NCI-H748 (cell line): ENCODE measurements around the gene PYGO1.

Source experiments
- DNase-seq: peaks from one replicate; lab custom pipeline; 2025; ENCODE audit not compliant: unreplicated experiment; lab: John Stamatoyannopoulos, UW

PYGO1 gene

GRCh38 chr15:55573224-55573623 is 14.9 kb downstream of the PYGO1 start:
- no peak for DNase-seq

- DNase-seq: no peak
Measured at GRCh38 chr15:55564347-55565145, 23.6 kb downstream of the PYGO1 start.

GRCh38 chr15:55562601-55563000 is 25.5 kb downstream of the PYGO1 start:
- DNase-seq: no peak

DNA sequence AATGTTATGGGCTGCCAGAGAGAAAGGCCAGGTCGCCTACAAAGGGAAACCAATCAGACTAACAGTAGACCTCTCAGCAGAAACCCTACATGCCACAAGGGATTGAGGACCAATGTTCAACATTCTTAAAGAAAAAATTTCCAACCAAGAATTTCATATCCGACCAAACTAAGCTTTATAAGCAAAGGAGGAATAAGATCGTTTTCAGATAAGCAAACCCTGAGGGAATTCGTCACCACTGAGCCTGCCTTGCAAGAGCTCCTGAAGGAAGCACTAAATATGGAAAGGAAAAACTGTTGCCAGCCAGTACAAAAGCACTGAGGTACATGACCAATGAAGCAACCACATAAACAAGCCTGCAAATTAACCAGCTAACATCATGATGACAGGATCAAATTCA is 33.1 kb downstream of the PYGO1 start:
- no peak for DNase-seq

DNA sequence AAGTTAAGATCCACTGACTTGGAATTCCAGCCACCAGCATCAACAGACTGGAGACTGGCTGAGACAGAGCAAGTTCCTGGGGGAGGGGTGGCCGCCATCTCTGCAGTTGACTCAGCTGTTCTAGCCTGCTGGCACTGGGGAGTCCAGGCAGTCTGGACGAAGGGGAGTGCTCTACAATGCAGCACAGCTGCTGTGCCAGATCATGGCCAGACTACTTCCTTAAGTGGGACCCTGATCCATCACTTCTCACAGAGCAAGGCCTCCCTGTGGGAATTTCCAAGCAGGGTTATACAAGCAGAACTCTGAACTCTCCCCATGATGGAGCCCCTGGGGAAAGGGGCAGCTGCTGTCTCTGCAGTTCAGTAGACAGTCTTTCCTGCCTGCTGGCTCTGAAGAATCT is 35.2 kb downstream of the PYGO1 start:
- DNase-seq: no peak

DNA sequence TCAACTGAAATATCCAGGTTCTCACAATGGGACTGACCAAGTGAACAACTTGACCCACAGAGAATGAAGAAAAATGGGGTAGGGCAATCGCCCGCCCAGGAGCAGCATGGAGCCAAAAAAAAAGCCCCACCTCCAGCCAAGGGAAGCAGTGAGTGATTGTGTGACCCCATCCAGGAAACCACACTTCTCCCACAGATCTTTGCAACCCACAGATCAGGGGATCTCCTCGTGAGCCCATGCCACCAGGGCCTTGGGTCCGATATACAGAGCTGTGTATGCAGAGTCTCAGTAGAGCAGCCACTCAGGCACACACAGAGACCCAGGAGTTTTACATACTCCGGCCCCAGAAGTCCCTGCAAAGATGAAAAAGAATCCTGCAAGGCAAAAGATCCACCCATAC is 35.7 kb downstream of the PYGO1 start:
- DNase-seq: no peak

- no peak for DNase-seq
Measured at GRCh38 chr15:55549305-55549704, 38.8 kb downstream of the PYGO1 start.

DNA sequence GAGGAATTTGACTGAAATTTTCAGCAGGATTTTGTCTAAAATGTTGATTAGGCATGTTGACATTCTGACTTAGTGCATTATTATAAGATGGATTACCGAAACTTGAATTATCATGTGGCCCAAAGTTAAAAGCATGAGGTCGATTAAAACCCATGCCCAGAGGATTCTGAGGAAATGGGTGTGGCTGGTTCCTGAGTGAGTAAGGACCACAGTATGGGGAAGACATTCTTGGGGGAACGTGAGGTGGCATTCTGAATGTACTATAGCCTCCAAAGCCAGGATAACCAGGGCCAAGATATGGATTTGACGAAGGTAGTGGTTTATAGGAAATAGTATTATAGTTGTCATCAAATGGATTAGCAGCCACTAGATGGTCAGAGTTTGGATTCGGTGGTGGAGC is 41.4 kb downstream of the PYGO1 start:
- no peak for DNase-seq

DNA sequence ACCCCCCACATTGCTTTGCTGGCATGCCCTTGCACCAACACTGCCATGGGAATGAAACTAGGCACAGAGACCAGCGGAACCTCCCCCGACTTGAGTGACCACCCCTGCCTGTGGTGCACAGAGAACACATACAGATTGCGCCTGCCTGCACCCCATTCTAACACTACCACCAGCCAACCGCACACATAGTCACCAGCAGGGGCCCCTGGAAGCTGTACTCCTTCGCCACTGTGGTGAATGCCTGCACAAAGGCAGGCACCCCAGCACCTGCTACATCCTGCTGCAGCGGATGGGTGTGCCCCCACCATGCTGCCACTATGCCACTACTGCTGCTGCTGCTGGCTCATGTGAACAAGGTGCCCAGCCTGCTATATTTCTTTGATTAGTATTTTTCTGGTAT is 52.7 kb downstream of the PYGO1 start:
- DNase-seq: no peak

DNA sequence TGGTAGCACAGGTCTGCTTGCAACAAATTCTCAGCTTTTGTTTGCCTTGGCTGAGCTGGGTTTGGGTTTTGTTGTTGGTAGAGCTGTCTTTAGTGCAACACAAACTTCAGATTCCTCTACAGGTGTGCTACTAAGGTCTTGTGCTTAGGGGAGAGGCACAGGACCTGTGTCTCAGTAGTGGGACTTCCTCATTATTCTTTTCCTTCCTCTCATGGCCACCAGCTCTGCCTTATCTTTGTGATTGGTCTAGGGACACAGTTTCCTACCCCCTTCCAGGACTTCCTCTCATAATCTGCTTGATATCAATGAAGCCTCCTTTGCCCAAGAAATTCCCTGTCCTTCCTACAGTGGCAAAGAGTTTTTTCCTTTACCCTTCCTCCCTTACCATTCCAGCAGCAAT is 55.2 kb downstream of the PYGO1 start:
- DNase-seq: no peak

GRCh38 chr15:55530861-55531313 is 57.3 kb downstream of the PYGO1 start:
- DNase-seq: no peak

DNA sequence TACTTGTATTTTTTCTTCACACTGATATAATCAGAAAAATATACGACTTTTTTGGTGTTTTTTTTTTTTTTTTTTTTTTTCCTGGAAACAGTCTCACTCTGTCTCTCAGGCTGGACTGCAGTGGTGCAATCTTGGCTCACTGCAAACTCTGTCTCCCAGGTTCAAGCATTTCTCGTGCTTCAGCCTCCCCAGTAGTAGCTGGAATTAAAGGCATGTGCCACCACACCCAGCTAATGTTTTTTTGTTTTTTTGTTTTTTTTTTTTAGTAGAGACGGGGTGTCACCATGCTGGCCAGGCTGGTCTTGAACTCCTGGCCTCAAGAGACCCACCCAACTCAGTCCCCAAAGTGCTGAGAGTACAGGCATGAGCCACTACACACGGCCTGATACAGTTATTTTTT is 59.3 kb downstream of the PYGO1 start:
- no peak for DNase-seq

DNA sequence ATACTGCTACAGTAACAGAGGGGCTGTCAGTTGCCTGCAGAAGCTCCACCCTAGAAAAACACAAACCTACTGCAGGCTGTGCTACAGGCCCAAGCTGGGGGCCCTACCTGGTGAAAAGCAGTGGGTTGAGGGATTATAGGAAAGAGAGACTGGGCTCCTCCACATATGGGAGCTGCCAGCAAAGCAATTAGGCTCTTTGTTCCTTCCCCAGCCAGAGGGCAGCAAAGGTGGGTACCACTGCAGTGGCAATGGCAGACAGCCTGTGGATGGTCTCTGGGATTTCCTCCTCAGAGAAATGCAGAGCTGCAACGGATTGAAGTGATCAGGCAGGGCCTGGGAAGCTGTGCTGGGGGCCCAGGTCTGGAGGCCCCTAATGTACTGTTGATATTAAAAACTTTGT is 61.0 kb downstream of the PYGO1 start:
- no peak for DNase-seq

- peak; percentile 40 for DNase-seq
Measured at GRCh38 chr15:55526559-55527036, 61.5 kb downstream of the PYGO1 start.

DNA sequence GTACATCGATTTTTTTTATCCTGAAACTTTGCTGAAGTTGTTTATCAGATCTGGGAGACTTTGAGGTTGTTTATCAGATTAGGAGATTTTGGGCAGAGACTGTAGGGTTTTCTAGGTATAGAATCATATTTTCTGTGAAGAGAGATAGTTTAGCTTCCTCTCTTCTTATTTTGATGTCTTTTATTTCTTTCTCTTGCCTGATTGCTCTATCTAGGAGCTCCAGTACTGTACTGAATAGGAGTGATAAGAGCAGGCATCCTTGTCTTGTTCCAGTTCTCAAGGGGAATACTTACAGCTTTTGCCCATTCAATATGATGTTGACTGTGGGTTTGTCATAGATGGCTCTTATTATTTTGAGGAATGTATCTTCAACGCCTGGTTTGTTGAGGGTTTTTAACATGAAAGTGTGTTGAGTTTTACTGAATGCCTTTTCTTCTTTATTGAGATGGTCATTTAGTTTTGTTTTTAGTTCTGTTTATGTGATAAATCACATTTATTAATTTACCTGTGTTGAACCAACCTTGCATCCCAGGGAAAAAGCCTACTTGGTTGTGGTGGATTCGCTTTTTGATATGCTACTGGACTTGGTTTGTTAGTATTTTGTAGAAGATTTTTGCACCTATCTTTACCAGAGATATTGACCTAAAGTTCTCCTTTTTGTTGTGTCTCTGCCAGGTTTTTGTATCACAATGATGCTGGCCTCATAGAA is 65.2 kb downstream of the PYGO1 start:
- DNase-seq: no peak

DNA sequence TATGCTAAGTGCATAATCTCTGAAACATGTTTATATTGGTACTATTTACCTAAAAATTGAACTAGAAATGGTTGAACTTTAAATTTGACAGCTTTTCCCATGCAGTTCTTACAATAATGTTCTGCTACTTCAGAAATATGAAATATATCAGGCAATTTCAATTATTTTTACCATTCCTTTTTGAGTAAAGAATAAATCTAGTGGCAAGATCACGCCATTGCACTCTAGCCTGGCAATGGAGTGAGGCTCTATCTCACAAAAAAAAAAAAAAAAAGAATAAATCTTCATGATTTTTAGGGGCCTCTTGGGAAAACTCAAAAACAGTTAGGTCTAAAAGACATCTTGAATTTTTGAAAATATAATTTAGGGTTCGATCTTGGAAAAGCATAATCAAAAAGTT is 69.5 kb downstream of the PYGO1 start:
- no peak for DNase-seq

DNA sequence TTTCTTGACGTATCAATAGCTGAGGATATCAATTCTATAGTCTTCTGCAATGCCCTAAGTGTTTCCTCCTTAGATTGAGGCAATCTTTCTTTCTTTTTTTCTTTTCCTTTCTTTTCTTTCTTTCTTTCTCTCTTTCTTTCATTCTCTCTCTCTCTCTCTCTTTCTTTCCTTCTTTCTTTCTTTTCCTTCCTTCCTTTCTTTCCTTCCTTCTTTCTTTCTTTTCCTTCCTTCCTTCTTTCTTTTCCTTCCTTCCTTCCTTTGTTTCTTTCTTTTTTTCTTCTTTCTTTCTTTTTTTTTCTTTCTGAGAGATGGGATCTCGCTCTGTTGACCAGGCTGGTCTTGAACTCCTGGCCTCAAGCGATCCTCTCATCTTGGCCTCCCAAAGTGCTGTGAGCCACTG is 70.1 kb downstream of the PYGO1 start:
- DNase-seq: no peak

DNA sequence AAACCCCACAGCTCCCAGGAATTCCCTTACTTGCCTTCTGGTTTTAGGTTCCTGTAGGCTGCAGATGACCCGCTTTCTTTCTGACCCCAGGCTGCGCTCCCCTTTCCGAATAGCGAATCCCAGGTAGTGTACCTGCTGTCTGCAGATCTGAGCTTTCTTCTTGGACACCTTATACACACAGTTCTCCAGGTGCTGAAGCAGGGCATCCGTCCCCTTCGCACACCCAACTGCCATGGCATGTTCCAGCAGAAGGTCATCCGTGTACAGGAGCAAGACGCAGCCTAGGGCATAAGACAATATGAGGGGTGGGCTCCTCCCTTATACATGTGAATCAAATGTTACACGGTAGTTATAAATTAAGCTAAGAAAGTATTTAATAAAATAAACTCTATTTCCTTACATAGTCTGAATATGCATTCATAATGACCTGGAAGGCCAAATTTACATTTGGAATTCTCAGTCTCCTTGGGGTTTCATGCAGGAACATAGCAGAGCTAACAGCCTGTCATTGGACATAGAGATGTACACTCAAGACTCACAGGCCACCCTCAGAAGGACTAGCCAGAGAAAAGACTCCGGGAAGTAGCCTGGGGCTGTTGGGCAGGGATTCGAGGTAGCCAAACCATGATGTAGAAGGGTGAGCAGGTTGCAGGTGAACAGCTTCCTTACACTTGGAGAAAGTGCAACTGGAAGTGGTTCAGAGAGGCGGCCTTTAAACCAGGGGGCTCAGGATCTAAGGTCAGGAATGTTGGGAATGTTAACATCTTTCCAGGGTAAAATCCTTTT is 72.0 kb downstream of the PYGO1 start:
- no peak for DNase-seq

DNA sequence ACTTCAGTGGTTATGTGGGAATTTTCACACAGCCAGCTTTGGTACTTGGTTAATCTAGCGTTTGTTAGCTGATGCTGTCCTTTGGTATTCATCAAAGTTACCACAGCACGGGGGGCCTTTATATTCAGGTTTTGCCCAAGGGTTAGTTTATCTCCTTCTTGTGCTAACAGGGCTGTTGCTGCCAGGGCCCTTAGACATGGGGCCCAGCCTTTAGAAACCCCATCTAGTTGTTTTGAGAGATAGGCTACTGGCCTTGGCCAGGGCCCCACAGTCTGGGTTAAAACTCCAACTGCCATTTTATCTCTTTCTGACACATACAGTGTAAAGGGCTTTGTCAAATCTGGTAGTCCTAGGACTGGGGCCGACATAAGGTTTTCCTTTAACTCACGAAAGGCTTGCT is 72.7 kb downstream of the PYGO1 start:
- DNase-seq: no peak

- no peak for DNase-seq
Measured at GRCh38 chr15:55514414-55514850, 73.7 kb downstream of the PYGO1 start.

DNA sequence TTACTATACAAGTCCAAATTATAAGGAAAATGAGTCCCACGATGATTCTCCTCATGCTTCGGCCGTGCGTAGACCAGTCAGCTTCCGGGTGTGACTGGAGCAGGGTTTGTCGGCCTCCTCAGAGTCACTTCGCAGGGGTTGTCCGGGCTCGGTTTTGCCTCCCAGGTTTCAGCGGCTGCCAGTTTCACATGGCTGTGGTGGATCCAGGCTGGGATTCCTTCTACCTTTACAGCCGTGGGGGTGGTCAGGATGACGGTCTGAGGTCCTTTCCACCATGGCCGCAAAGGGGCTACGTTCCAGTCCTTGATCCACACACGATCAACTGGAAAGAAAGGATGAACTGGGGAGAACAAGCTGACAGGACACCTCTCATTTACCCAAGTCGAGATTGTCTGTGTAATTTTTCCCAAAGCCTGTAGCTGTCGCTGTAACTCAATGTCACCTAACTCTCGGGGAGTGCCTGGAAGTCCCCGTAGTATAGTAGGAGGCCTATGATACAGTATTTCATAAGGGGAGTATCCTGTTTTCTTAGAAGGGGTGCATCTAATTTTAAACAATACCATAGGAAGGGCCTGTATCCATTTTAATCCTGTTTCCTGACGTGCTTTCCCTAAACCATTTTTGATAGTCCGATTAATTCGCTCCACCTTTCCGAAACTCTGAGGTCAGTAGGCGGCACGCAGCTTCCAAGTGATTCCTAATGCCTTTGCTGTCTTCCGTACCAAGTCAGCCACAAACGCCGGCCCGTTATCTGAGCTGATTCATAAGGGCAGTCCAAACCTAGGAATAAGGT is 74.3 kb downstream of the PYGO1 start:
- DNase-seq: peak; percentile 0
